ENCODE results near the gene CD2BP2. TPM values are rescaled to one million over a fixed set of nuclear protein-coding genes. Genes with fewer than 3 reads are reported as not detected.

CD2BP2 gene
- total and polyA plus RNA-seq, 9 of the 15 experiments (the other 6 are each of a cell fraction or from before 2014, with no cell fraction given): 3.9 to 51.1 (median 32.8) TPM

- TF ChIP-seq SAFB2 (IDR thresholded peaks at IDR 0.05; ENCODE audit: borderline replicate concordance, low read depth, low read length, severe bottlenecking) (no peak), SRSF7 (optimal IDR thresholded peaks at IDR 0.05; ENCODE audit: low read depth, low read length) (no peak), ESRRA (IDR thresholded peaks at IDR 0.05; ENCODE audit: borderline replicate concordance, low read depth) (peak; percentile 63; the same call in 1 of the 2 replicates), EGR1 (conservative IDR thresholded peaks at IDR 0.05) (peak; percentile 68), TFE3 (CRISPR knock-in tag; IDR thresholded peaks at IDR 0.05) (no peak), ARID1B (IDR thresholded peaks at IDR 0.05) (no peak), CLOCK (CRISPR knock-in tag; IDR thresholded peaks at IDR 0.05; ENCODE audit: borderline replicate concordance) (no peak), ZNF699 (CRISPR knock-in tag; IDR thresholded peaks at IDR 0.05; ENCODE audit: insufficient replicate concordance) (no peak), CBX1 (IDR thresholded peaks at IDR 0.05; ENCODE audit: low read depth) (no peak), RBM39 (optimal IDR thresholded peaks at IDR 0.05; ENCODE audit: low read depth, low read length) (no peak), MBD1 (CRISPR knock-in tag; IDR thresholded peaks at IDR 0.05) (no peak), ZNF217 (CRISPR knock-in tag; IDR thresholded peaks at IDR 0.05) (no peak), TCFL5 (CRISPR knock-in tag; conservative IDR thresholded peaks at IDR 0.05) (no peak), ZBTB26 (CRISPR knock-in tag; IDR thresholded peaks at IDR 0.05) (no peak), THRB (CRISPR knock-in tag; conservative IDR thresholded peaks at IDR 0.05) (no peak)
Measured at GRCh38 chr16:30395155-30395991, 40.3 kb upstream of the CD2BP2 start, which contains the start of gene ZNF48 (continued).
